Measurements from ENCODE around the gene C11orf65.

DNA sequence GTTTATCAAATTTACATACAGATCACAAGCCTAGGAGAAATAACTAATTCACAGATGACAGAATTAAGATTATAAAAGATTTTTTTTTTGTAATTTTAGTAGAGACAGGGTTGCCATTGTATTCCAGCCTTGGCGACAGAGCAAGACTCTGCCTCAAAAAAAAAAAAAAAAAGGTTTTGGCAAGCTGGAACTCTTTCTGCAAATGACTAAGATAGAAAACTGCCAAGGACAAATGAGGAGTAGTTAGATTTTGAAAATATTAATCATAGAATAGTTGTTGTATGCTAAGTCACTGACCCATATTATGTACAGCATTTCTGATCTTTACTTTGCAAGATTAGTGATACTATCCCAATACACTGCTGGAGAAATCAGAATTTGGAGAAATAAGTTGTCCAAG is 99.2 kb downstream of the C11orf65 start:
- TF ChIP-seq, protein P1, sequence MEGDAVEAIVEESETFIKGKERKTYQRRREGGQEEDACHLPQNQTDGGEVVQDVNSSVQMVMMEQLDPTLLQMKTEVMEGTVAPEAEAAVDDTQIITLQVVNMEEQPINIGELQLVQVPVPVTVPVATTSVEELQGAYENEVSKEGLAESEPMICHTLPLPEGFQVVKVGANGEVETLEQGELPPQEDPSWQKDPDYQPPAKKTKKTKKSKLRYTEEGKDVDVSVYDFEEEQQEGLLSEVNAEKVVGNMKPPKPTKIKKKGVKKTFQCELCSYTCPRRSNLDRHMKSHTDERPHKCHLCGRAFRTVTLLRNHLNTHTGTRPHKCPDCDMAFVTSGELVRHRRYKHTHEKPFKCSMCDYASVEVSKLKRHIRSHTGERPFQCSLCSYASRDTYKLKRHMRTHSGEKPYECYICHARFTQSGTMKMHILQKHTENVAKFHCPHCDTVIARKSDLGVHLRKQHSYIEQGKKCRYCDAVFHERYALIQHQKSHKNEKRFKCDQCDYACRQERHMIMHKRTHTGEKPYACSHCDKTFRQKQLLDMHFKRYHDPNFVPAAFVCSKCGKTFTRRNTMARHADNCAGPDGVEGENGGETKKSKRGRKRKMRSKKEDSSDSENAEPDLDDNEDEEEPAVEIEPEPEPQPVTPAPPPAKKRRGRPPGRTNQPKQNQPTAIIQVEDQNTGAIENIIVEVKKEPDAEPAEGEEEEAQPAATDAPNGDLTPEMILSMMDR (IDR thresholded peaks at IDR 0.05): no peak
- TF ChIP-seq POLR2AphosphoS5 (IDR thresholded peaks at IDR 0.05): no peak
- TF ChIP-seq POLR2A (IDR thresholded peaks at IDR 0.05): no peak

All from prostate gland (tissue), 2 donors.